Erythroblast (primary cell): Measurements from ENCODE around the gene ATP1A1.

Experiments used
- DNase-seq, 2 experiments: peaks; one replicate each; lab custom pipeline; 2025; lab: John Stamatoyannopoulos, UW
- GATA1 ChIP-seq: IDR thresholded peaks from 2 replicates; pipeline ENCODE4 v1.6.1; 2011; ENCODE audit warnings: low read depth, mild to moderate bottlenecking, control low read depth, low read length, moderate library complexity
- POLR2A ChIP-seq: IDR thresholded peaks from 2 replicates; pipeline ENCODE4 v1.6.1; 2011; ENCODE audit warnings: mild to moderate bottlenecking, low read length

ATP1A1 gene

DNA sequence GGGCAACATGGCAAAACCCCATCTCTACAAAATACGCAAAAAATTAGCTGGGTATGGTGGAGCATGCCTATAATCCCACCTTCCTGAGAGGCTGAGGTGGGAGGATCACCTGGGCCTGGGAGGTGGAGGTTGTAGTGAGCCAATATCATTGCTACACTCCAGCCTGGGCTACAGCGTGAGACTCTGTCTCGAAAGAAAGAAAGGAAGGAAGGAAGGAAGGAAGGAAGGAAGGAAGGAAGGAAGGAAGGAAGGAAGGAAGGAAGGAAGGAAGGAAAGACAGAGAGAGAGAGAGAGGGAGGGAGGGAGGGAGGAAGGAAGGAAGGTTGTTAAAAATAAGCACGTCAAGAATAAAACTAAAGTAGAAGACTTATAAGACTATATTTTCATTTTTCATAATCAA, 17.0 kb upstream of the ATP1A1 start:
- no peak for DNase-seq
- TF ChIP-seq GATA1 (no peak), POLR2A (no peak)

DNA sequence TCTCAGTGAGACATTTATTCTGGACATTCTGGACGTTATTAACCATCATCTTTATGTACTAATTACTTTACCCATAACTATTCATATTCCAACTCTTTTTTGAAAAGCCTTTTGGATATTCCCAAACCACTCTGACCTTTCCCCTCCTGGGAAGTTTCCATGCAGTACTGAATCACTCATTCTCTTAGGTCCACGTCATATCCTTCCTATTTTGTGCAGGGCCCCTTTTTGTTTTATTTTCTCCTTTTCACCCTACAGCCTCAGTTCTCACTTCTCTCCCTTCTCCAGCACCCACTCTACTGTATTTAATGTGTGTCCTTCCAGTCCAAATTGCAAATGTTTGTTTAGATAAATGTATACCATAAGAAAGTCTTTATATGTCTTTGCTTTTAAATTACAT, 16.4 kb upstream of the ATP1A1 start:
- TF ChIP-seq POLR2A (no peak), GATA1 (no peak)
- no peak for DNase-seq

DNA sequence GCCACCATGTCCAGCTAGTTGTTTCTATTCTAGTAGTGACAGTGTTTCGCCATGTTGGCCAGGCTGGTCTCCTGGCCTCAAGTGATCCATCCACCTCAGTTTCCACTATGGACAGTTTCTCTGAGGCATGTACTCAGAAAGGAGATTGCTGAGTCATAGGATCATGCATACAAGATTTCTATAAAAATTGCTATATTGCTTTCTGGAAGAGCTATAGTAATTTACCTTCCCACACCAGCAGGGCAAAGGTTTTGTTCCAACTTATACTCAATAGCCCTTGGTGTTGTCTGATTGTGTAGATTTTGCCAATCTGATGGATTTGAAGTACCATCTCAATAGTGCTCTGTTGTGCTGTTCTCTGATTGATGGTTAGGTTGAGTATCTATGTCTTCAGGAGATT, 15.6 kb upstream of the ATP1A1 start:
- no peak for TF ChIP-seq POLR2A
- TF ChIP-seq GATA1: no peak
- no peak for DNase-seq

DNA sequence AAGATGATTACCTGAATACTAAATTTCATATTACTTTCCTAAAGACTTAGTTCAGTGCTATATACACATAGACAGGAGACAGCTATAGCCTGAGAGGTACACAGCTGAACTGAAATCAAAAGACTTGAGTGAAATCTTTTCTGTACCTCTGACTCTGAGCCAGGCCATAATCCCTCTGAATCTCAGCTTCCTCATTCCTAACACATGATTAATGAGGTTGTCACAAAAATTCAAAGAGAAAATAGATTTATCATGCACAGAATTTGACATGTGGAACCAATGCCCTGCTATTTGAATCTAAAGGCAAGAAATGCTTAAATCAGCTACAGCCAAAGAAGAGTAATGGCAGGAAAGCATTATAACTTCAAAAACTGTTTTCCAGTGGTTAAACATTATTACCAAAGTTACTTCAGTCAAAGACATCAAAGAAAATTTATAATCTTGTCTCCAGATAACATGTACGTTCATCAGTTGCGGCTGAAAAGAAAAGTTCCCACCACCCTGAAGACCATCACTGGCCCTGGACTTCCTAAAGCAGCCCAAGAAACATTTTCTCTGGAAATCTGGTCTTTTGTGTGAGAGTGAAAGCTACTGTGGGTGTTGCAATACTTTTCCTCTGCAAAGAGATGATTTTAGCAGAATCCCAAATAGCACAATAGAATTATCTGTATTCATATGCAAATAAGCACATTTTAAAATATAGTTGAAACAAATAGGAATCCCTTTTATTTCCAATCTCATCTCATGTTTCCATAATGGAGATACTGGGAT, 13.8 kb upstream of the ATP1A1 start:
- TF ChIP-seq POLR2A: no peak
- no peak for TF ChIP-seq GATA1
- no peak for DNase-seq

DNA sequence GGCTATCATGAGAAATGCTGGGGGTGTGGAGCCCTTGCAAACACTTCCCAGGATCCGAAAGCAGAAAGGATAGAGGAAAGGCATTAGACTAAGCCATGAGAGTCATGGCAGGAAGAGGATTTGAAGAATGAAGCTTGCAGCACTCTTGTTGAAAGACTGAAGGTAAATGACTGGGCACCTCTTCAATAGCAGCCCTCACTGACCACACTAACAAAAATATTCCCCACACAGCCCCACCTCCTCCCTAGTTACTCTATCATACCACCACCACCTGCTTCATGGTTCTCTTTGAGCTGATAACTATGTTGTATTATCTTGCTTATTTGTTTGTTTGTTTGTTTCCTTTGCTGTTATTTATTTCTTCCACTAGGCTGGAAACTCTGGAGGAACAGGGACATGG, 13.2 kb upstream of the ATP1A1 start:
- DNase-seq: peak in 1 of 2 experiments; percentile 29
- TF ChIP-seq POLR2A (no peak), GATA1 (no peak)

DNA sequence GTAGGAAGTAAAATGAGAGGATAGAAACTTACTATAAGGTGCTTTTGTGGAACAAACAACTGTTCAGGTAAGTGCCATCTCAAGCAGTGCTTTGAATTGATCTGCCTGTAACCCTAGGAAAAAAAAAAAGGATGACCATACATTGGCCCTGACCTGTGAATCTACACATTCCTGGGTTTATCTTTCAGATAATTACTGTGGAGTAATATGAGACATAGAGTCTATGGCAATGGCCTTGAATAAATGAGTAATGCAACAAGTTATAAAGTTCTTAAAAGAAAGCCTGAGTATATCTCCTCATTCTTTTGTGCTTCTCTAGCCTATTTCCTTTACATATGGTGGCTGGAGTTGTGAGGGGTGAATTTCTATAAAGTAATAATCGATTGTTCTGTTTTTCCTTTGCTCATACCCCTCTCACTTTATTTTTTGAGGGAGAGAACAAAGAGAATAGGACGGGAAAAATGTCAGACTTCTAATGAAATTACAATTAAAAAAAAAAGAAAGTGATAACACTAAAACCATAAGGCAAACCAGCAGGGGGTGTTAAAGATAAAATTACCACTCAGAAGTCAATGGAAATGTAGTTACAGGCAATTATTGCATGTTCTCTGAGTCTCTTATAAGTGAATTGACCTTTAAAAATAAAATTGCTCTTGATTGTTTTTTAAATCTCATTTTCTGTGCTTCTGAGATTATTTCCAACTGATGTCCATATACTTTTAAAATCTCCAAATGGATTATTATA, 12.4 kb upstream of the ATP1A1 start:
- peak; percentile 52 to 71 for DNase-seq
- no peak for TF ChIP-seq POLR2A

DNA sequence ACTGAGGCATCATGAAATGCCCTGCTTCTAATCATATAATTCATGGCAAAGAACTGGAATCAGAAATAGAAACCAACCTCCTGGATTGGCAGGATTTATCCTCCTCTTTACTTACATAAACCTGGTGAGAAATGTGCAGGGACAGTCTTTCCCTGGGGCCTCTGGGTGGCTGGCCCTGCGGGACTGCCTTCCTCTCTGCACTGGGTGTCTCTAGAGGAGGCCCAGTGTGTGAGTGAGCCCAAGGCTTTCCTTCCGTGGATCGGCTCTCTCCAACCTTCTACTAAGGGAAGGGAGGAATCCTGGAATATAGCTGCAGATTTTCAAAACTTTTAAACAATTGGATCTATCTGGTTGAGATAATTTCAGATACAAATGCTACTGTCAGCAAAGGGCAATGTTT, 11.4 kb upstream of the ATP1A1 start:
- no peak for DNase-seq
- TF ChIP-seq GATA1: no peak
- no peak for TF ChIP-seq POLR2A

DNA sequence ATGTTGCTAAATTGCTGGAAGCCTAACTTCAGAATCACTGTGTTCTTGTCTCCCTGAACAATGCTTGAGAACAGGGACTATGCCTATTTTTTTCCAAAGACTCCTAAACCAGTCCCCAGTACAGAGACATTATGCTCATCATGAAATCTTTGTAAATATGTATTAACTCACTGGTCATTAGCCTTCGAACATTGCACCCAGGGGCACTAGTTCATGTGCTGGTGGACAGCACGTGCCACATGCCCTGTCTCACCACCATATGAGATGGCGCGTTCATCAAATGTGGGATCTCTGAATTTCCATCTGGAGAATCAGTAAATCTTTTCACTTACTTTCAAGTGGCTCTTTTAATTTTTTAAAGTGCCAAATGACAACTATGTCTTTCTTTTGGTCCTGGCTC, 11.0 kb upstream of the ATP1A1 start:
- DNase-seq: no peak
- no peak for TF ChIP-seq POLR2A
- TF ChIP-seq GATA1: no peak

DNA sequence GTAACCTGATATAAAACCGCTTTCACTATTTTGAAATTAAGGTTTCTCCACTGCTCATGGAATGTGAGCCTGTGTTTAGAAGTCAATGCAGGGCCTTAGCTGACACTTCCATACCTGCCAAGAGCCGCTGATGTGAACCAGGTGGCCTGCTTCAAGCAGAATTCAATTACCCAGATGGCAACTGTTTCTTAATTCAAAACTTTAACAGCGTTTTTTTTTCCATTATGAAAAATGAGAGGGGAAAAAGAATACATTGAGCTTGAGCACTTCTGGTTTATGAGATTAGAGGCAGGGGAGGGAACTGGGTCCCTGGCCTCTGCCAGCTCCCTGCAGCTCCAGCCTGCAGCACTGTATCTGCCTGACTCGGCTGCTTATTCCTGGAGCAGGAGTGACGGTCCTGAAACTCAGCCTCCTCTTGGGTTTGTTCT, 7.7 kb upstream of the ATP1A1 start:
- TF ChIP-seq GATA1: no peak
- TF ChIP-seq POLR2A: no peak
- no peak for DNase-seq

DNA sequence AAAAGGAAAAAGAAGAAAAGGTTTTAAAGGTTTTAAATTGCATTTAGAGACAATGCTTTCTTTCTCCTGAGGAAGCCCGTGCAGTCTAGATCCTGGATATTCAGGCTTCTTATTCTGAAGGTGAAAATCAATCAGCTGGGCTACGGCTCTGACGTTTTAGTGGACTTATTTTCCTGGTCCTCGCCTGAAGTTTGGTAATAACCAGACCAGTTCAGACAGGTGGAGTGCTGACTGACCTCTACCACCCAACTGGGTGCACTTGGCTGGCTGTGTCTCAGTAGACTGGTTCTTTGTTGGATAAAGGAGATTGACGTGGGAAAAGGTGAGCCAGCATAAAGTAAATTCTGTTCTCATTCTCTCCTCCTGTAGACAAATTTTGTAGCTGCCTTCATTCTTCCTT, 7.2 kb upstream of the ATP1A1 start:
- TF ChIP-seq POLR2A (no peak), GATA1 (no peak)
- DNase-seq: no peak

DNA sequence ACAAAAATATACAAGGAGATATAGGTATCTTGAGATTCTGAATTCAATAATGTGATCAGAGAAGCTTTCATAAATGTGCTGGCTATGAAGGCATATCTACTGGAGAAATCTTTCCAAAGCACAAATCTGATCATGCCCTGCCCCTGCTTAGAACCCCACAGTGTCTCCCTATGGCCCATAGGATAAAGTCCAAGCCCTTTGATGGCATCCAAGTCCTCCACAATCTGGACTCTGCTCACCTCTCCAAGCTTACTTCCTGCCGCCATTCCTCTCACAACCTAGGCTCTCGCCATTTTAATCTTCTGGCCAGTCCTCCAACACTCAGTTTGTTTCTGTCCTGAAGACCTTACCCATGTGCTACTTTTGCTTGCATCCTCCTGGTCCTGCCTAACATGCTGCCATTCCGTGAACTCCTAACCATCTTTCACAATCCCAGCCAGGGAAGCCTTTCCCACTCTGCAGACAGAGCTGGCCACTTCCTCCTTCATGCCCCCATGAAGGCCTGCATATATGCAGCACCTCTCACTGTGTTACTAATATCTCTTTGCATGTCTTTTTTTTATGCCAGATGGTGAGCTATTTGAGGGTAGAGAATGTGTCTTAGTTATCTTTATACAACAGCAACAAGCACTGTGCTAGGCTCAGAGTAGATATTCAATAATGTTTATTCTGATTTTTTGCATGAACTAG, 5.6 kb upstream of the ATP1A1 start:
- no peak for DNase-seq
- TF ChIP-seq GATA1: no peak
- TF ChIP-seq POLR2A: no peak

DNA sequence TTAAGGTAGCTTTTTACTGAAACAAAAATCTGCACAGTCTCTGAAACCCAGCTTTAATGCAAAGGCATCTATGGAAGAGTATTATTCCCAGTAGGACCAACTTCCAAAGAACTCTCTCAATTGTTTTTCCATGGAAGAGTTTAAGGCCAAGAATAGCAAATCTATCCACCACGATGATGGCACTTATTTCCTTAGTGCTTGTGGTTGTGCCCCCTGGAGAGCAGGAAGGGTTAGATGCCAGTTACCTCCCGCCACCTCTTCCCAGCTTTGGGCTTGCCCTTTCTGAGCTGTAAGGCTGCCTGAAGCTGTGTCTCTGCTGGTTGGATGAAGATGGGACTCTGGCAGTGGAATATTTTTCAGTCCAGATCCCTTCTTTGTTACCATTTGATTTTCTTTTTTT, 4.8 kb upstream of the ATP1A1 start:
- DNase-seq: no peak

DNA sequence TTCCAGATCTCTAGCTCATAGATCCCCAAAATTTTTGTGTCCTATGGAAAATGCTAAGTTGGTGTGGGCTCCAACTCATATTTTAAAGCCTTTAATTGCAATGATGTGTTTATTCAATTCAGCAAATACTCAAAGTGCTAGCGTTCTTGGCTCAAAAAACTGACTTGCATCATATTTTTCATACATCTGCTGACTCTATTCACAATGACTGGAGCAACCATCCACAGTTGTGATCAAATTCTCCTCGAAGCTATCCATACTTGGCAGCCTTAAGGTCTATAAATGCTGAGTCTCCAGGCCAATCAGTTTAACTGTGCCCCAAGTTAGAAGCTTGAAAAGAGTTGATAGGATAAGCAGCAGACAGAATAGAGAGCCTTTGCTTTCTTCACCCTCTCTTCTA, 2.9 kb upstream of the ATP1A1 start:
- no peak for DNase-seq
- TF ChIP-seq GATA1: no peak

More for the DNA sequence above, 4.8 kb upstream of the ATP1A1 start:
- TF ChIP-seq GATA1 (no peak), POLR2A (no peak)

DNA sequence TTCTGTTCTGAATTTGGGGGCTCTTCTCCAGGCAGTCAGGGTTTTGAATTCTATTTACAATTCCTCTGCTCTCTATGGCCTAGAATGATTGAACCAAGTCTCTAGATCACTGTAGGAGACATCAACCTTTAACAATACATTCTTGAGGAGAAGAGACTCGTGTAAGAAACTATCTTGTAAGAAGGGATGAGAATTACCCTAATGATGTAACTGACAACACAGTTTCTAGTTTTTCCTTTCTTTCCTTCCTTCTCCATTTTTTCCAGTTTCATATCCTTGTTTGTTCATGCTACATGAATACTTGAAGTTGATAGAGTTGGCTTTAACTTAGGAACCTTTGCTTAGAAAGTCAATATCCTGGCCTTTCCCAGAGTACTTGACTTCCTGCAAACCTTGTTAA, 1.3 kb upstream of the ATP1A1 start:
- TF ChIP-seq GATA1 (no peak), POLR2A (no peak)

More for the DNA sequence above, 1.3 kb upstream of the ATP1A1 start:
- DNase-seq: no peak
